ENCODE results near the gene NID2.

GRCh38 chr14:52039124-52039815 lies 29.6 kb downstream of the NID2 start:
- TF ChIP-seq POLR2A (IDR thresholded peaks at IDR 0.05), result no peak
- TF ChIP-seq, protein P1, sequence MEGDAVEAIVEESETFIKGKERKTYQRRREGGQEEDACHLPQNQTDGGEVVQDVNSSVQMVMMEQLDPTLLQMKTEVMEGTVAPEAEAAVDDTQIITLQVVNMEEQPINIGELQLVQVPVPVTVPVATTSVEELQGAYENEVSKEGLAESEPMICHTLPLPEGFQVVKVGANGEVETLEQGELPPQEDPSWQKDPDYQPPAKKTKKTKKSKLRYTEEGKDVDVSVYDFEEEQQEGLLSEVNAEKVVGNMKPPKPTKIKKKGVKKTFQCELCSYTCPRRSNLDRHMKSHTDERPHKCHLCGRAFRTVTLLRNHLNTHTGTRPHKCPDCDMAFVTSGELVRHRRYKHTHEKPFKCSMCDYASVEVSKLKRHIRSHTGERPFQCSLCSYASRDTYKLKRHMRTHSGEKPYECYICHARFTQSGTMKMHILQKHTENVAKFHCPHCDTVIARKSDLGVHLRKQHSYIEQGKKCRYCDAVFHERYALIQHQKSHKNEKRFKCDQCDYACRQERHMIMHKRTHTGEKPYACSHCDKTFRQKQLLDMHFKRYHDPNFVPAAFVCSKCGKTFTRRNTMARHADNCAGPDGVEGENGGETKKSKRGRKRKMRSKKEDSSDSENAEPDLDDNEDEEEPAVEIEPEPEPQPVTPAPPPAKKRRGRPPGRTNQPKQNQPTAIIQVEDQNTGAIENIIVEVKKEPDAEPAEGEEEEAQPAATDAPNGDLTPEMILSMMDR (IDR thresholded peaks at IDR 0.05), result no peak

Data from adrenal gland (tissue), 5 donors.